Keratinocyte (primary cell): Measurements from ENCODE around the gene ASNSD1. TPM values are rescaled to one million over a fixed set of nuclear protein-coding genes. Genes with fewer than 3 reads are reported as not detected.
A peak's percentile ranks its signal among the peaks of the same experiment; 100 is the strongest.

Experiments
- DNase-seq: peaks from one replicate; pipeline ENCODE4 v3.0.0-alpha.2; 2011; ENCODE audit warnings: low read depth, missing footprints, low spot score
- FAIRE-seq: peaks from 2 replicates; lab custom pipeline; 2011; peaks lifted over from hg19 to GRCh38; lab: Jason Lieb, UNC
- H2AFZ ChIP-seq: 2 replicates; pipeline ENCODE4 v1.6.0; 2012; ENCODE audit warnings: low read length, control low read depth, inconsistent platforms; ENCODE audit not compliant: control insufficient read depth
- H3K27ac ChIP-seq: 2 replicates; pipeline ENCODE4 v1.5.1; 2011; ENCODE audit warnings: low read length; ENCODE audit not compliant: control insufficient read depth, insufficient read depth
- H3K27me3 ChIP-seq: 3 replicates; pipeline ENCODE4 v1.6.0; 2011; ENCODE audit warnings: low read length; ENCODE audit not compliant: control insufficient read depth, insufficient read depth; ENCODE audit errors: extremely low read depth
- H3K36me3 ChIP-seq, 2 experiments: 2 replicates in 1 of 2; 3 replicates in 1 of 2; pipeline ENCODE4 v1.5.1; 2011; ENCODE audit warnings: low read length in 2 of 2, mild to moderate bottlenecking in 1 of 2; ENCODE audit not compliant: control insufficient read depth in 2 of 2, insufficient read depth in 2 of 2; ENCODE audit errors: extremely low read depth in 1 of 2
- H3K4me1 ChIP-seq: 3 replicates; pipeline ENCODE4 v1.5.1; 2011; ENCODE audit warnings: low read length; ENCODE audit not compliant: control insufficient read depth, insufficient read depth; ENCODE audit errors: extremely low read depth
- H3K4me2 ChIP-seq: 3 replicates; pipeline ENCODE4 v1.6.0; 2011; ENCODE audit warnings: low read depth, low read length; ENCODE audit not compliant: control insufficient read depth, insufficient read depth; ENCODE audit errors: extremely low read depth
- H3K4me3 ChIP-seq, 3 experiments: fragments of 200-600 bp in 1 of 3; sonication (generic) in 1 of 3; 2 replicates in 2 of 3; 3 replicates in 1 of 3; pipeline ENCODE4 v1.5.1; 2011 to 2016; ENCODE audit warnings: low read length in 3 of 3, mild to moderate bottlenecking in 3 of 3, control low read depth in 2 of 3, inconsistent platforms in 1 of 3, low read depth in 1 of 3, mixed read lengths in 1 of 3, mixed run types in 1 of 3, moderate library complexity in 1 of 3; ENCODE audit not compliant: control insufficient read depth in 2 of 3, insufficient read depth in 2 of 3; ENCODE audit errors: extremely low read depth in 1 of 3
- H3K79me2 ChIP-seq: 2 replicates; pipeline ENCODE4 v1.6.0; 2012; ENCODE audit warnings: low read length; ENCODE audit not compliant: control insufficient read depth, insufficient read depth
- H3K9ac ChIP-seq: 3 replicates; pipeline ENCODE4 v1.6.0; 2011; ENCODE audit warnings: low read length; ENCODE audit not compliant: control insufficient read depth, insufficient read depth; ENCODE audit errors: extremely low read depth
- H3K9me1 ChIP-seq: 3 replicates; pipeline ENCODE4 v1.6.0; 2011; ENCODE audit warnings: low read length; ENCODE audit not compliant: control insufficient read depth, insufficient read depth; ENCODE audit errors: extremely low read depth
- H3K9me3 ChIP-seq: 2 replicates; pipeline ENCODE4 v1.5.1; 2012; ENCODE audit warnings: low read depth, low read length; ENCODE audit not compliant: control insufficient read depth
- H4K20me1 ChIP-seq: 3 replicates; pipeline ENCODE4 v1.6.0; 2011; ENCODE audit warnings: low read length; ENCODE audit not compliant: control insufficient read depth, insufficient read depth; ENCODE audit errors: extremely low read depth
- EZH2 ChIP-seq: IDR thresholded peaks from one replicate; pipeline ENCODE4 v1.6.1; 2012; ENCODE audit warnings: inconsistent platforms, mild to moderate bottlenecking, low read length, moderate library complexity
- dilution Hi-C: fragments of 300-500 bp; cut with MboI; formaldehyde crosslinking; loops from one replicate; pipeline ENCODE4 v1.7.0; 2020; ENCODE audit warnings: low sequenced_read_pairs; ENCODE audit not compliant: extremely low pct_ligation_motif_present
- polyA plus RNA-seq, 5 experiments: library from polyadenylated mRNA; depleted of rRNA in 3 of 5; stranded (reverse) in 3 of 5; stranded (forward) in 1 of 5; unstranded in 1 of 5; fragments of >200 nt; gene quantifications; 1 replicate in 1 of 5; 2 replicates in 3 of 5; 3 replicates in 1 of 5; pipeline versions ENCODE4 v1.2.1 to v1.2.3, GENCODE V29; 2011 to 2012; ENCODE audit warnings: missing spikeins in 2 of 5, low read depth in 1 of 5, low replicate concordance in 1 of 5
- TF ChIP-seq, protein P1 (sequence below), 3 experiments: IDR thresholded peaks in 1 of 3; conservative IDR thresholded peaks in 1 of 3; optimal IDR thresholded peaks in 1 of 3; 2 replicates in 2 of 3; 3 replicates in 1 of 3; pipeline versions ENCODE3 to v1.5.1; 2011; ENCODE audit warnings: low read length in 3 of 3, mild to moderate bottlenecking in 3 of 3, moderate library complexity in 2 of 3, control low read depth in 1 of 3, inconsistent platforms in 1 of 3; ENCODE audit not compliant: insufficient read depth in 2 of 3; ENCODE audit errors: extremely low read depth in 1 of 3

The ASNSD1 gene
- polyA plus RNA-seq, 1 donor (not counting 4 experiments of a cell fraction or from before 2014, with no cell fraction given) = 40.0 TPM

DNA sequence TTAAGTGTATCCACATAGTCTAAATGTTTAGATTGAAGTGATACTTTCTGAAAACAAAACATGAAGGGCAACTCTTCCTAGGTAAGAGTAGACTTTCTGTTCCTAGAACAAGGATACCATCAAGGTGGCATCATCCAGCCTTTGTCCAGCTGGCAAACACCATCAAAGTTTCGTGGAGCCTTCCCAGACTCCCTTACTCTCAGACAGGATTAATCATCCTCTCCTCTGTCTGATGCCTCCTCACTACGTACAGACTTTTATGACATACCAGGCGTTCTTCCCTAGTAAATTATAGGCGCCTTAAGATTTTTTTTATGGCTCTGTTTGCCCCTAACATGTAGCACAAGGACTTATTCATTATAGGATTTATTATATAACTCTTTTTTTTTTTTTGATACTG lies 29.4 kb upstream of the ASNSD1 start:
- Histone ChIP-seq H3K9me1 (no peaks in the 10 kb centered on the region), H3K4me3 (no peak overlapping the region), H3K9me3 (no peaks in the 10 kb centered on the region), H4K20me1 (no peaks in the 10 kb centered on the region), H3K9ac (no peak overlapping the region), H3K4me1 (no peaks in the 10 kb centered on the region), H3K27ac (no peak overlapping the region), H3K36me3 (no peaks in the 10 kb centered on the region), H2AFZ (no peak overlapping the region), H3K4me2 (no peak overlapping the region), H3K27me3 (no peaks in the 10 kb centered on the region), H3K79me2 (no peaks in the 10 kb centered on the region)
- no peak for FAIRE-seq
- TF ChIP-seq, protein P1, sequence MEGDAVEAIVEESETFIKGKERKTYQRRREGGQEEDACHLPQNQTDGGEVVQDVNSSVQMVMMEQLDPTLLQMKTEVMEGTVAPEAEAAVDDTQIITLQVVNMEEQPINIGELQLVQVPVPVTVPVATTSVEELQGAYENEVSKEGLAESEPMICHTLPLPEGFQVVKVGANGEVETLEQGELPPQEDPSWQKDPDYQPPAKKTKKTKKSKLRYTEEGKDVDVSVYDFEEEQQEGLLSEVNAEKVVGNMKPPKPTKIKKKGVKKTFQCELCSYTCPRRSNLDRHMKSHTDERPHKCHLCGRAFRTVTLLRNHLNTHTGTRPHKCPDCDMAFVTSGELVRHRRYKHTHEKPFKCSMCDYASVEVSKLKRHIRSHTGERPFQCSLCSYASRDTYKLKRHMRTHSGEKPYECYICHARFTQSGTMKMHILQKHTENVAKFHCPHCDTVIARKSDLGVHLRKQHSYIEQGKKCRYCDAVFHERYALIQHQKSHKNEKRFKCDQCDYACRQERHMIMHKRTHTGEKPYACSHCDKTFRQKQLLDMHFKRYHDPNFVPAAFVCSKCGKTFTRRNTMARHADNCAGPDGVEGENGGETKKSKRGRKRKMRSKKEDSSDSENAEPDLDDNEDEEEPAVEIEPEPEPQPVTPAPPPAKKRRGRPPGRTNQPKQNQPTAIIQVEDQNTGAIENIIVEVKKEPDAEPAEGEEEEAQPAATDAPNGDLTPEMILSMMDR (optimal IDR thresholded peaks at IDR 0.05 in 1 of 3, IDR thresholded peaks at IDR 0.05 in 1 of 3, conservative IDR thresholded peaks at IDR 0.05 in 1 of 3; ENCODE audit: extremely low read depth in 1 of 3, insufficient read depth in 2 of 3, low read length in 3 of 3) = no peak
- no peak for TF ChIP-seq EZH2
- DNase-seq = no peak
- dilution Hi-C loops = loop anchor here (25.0 kb wide), 1 partner anchor 170 kb away; no protein-coding TSS in a partner anchor

DNA sequence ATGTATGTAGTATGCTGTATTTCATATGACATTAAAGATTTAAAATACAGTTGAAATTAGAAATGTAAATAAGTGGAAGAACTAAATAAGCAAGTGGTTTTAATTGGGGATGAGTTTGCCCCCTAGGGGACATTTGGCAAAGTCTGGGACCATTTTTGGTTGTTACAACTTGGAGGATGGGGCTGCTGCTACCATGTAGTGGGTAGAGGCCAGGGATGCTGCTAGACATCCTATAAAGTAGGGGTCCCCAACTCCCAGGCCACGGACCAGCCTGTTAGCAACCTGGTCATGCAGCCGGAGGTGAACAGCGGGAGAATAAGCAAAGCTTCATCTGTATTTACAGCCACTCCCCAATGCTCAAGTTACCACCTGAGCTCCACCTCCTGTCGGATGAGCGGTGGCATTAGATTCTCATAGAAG lies 27.9 kb upstream of the ASNSD1 start:
- dilution Hi-C loops = loop anchor here (25.0 kb wide), 1 partner anchor 171 kb away; no protein-coding TSS in a partner anchor
- Histone ChIP-seq H3K4me2 (no peak overlapping the region), H3K9me1 (no peaks in the 10 kb centered on the region), H2AFZ (no peak overlapping the region), H3K9me3 (no peaks in the 10 kb centered on the region), H3K79me2 (no peaks in the 10 kb centered on the region), H3K4me1 (no peaks in the 10 kb centered on the region), H3K27ac (no peak overlapping the region), H4K20me1 (no peaks in the 10 kb centered on the region), H3K27me3 (no peaks in the 10 kb centered on the region), H3K9ac (no peak overlapping the region), H3K36me3 (no peaks in the 10 kb centered on the region), H3K4me3 (no peak overlapping the region)
- TF ChIP-seq EZH2 = no peak
- TF ChIP-seq, protein P1 (optimal IDR thresholded peaks at IDR 0.05 in 1 of 3, IDR thresholded peaks at IDR 0.05 in 1 of 3, conservative IDR thresholded peaks at IDR 0.05 in 1 of 3; ENCODE audit: extremely low read depth in 1 of 3, insufficient read depth in 2 of 3, low read length in 3 of 3) = peak; percentile 38 to 46 (median 43)
- DNase-seq (no peak), FAIRE-seq (no peak)
